Uterus (tissue), 4 donors: Measurements from ENCODE around the gene GPR33. TPM values are rescaled to one million over a fixed set of nuclear protein-coding genes. Genes with fewer than 3 reads are reported as not detected.

ENCODE experiments used
- DNase-seq, 2 donors: peaks; one replicate each; pipeline ENCODE4 v3.0.0-alpha.2; 2019 to 2020
- H3K27ac ChIP-seq, 2 donors: fragments of 200-600 bp; sonication (generic); 1 replicate in 1 of 2; 2 replicates in 1 of 2; pipeline ENCODE4 v1.5.1; 2016 to 2018
- H3K27me3 ChIP-seq, 2 donors: fragments of 200-600 bp; sonication (generic); one replicate each; pipeline ENCODE4 v1.5.1; 2018 to 2019; ENCODE audit warnings: control low read depth in 1 of 2
- H3K36me3 ChIP-seq, 2 donors: fragments of 200-600 bp; sonication (generic); one replicate each; pipeline ENCODE4 v1.5.1; 2019; ENCODE audit warnings: control low read depth in 1 of 2
- H3K4me1 ChIP-seq, 2 donors: fragments of 200-600 bp; sonication (generic); one replicate each; pipeline ENCODE4 v1.5.1; 2018 to 2019; ENCODE audit warnings: control low read depth in 1 of 2
- H3K4me3 ChIP-seq, 2 donors: fragments of 200-600 bp; sonication (generic); 1 replicate in 1 of 2; 2 replicates in 1 of 2; pipeline ENCODE4 v1.5.1; 2018 to 2019; ENCODE audit warnings: mild to moderate bottlenecking in 1 of 2
- H3K9me3 ChIP-seq, 2 donors: fragments of 200-600 bp; sonication (generic); one replicate each; pipeline ENCODE4 v1.5.1; 2019; ENCODE audit warnings: control low read depth in 1 of 2
- CTCF ChIP-seq, 4 experiments: fragments of 200-600 bp in 2 of 4; fragments of 450-650 bp in 2 of 4; sonication (generic) in 2 of 4; IDR thresholded peaks; one replicate each; pipeline ENCODE4 v1.5.1; 2016 to 2019; ENCODE audit warnings: antibody characterized with exemption in 4 of 4, mild to moderate bottlenecking in 2 of 4, moderate library complexity in 1 of 4
- POLR2A ChIP-seq, 2 donors: fragments of 450-650 bp; IDR thresholded peaks; one replicate each; pipeline ENCODE4 v1.6.1; 2016; ENCODE audit warnings: antibody characterized with exemption in 2 of 2, mild to moderate bottlenecking in 1 of 2, moderate library complexity in 1 of 2
- intact Hi-C: fragments of 100-400 bp; cut with DNase I; formaldehyde crosslinking; loops from one replicate; pipeline ENCODE4 v1.15.1; 2023; ENCODE audit warnings: low total_unique reads
- total RNA-seq, 4 donors: library from RNA; depleted of rRNA in 3 of 4; stranded (reverse); fragments of >200 nt in 3 of 4; gene quantifications; one replicate each; pipeline versions ENCODE4 v1.1.0 to v1.2.4, GENCODE V29; 2014 to 2023
- donor health status: DM: yes; HTN: yes; CAD: no.

GPR33 gene
- total RNA-seq, 4 donors from 2014 or later = not detected

- no peak overlapping the region for H3K27ac ChIP-seq
- no peaks in the 10 kb centered on the region for H3K4me1 ChIP-seq
- TF ChIP-seq POLR2A (IDR thresholded peaks at IDR 0.05) (no peak), CTCF (IDR thresholded peaks at IDR 0.05) (no peak)
- intact Hi-C loops = no loop called here
- H3K27me3 ChIP-seq = no peaks in the 10 kb centered on the region
- no peak overlapping the region for H3K4me3 ChIP-seq
- H3K9me3 ChIP-seq = no peaks in the 10 kb centered on the region
- no peaks in the 10 kb centered on the region for H3K36me3 ChIP-seq
- DNase-seq = no peak
Measured at GRCh38 chr14:31527087-31527486, 39.2 kb upstream of the GPR33 start.

GRCh38 chr14:31510855-31511254 lies 23.0 kb upstream of the GPR33 start:
- intact Hi-C loops = no loop called here
- no peak for TF ChIP-seq CTCF (IDR thresholded peaks at IDR 0.05)
- no peak for TF ChIP-seq POLR2A (IDR thresholded peaks at IDR 0.05)

GRCh38 chr14:31510222-31510621 lies 22.4 kb upstream of the GPR33 start:
- Histone ChIP-seq H3K4me3 (no peak overlapping the region), H3K27me3 (no peaks in the 10 kb centered on the region), H3K27ac (no peak overlapping the region), H3K9me3 (no peaks in the 10 kb centered on the region), H3K4me1 (peaks cover 0 to under 1% of the 10 kb centered on the region in 2 donors), H3K36me3 (no peaks in the 10 kb centered on the region)
- intact Hi-C loops = no loop called here
- TF ChIP-seq CTCF (IDR thresholded peaks at IDR 0.05) (peak; percentile 47 to 72 (median 52)), POLR2A (IDR thresholded peaks at IDR 0.05) (no peak)
- DNase-seq = no peak

More at GRCh38 chr14:31510855-31511254, 23.0 kb upstream of the GPR33 start:
- Histone ChIP-seq H3K27ac (no peak overlapping the region), H3K27me3 (no peaks in the 10 kb centered on the region), H3K9me3 (no peaks in the 10 kb centered on the region), H3K4me1 (no peaks in the 10 kb centered on the region), H3K36me3 (no peaks in the 10 kb centered on the region), H3K4me3 (no peak overlapping the region)
- no peak for DNase-seq

- H3K9me3 ChIP-seq = no peaks in the 10 kb centered on the region
- no peaks in the 10 kb centered on the region for H3K27me3 ChIP-seq
- H3K36me3 ChIP-seq = no peaks in the 10 kb centered on the region
- DNase-seq = no peak
- H3K4me3 ChIP-seq = no peak overlapping the region
- H3K4me1 ChIP-seq = peaks cover 0 to 4% of the 10 kb centered on the region in 2 donors
- intact Hi-C loops = loop anchor here (10.0 kb wide), 1 partner anchor 747 kb away; no protein-coding TSS in a partner anchor
- no peak for TF ChIP-seq POLR2A (IDR thresholded peaks at IDR 0.05)
- no peak for TF ChIP-seq CTCF (IDR thresholded peaks at IDR 0.05)
- H3K27ac ChIP-seq = no peak overlapping the region
Measured at GRCh38 chr14:31508135-31508534, 20.3 kb upstream of the GPR33 start.

- Histone ChIP-seq H3K4me3 (no peak overlapping the region), H3K27ac (no peak overlapping the region), H3K4me1 (peaks cover 0 to 4% of the 10 kb centered on the region in 2 donors)
Measured at GRCh38 chr14:31505411-31505810, 17.6 kb upstream of the GPR33 start.

More at GRCh38 chr14:31505411-31505810, 17.6 kb upstream of the GPR33 start:
- DNase-seq = no peak
- Histone ChIP-seq H3K36me3 (no peaks in the 10 kb centered on the region), H3K9me3 (no peaks in the 10 kb centered on the region), H3K27me3 (no peaks in the 10 kb centered on the region)
- TF ChIP-seq POLR2A (IDR thresholded peaks at IDR 0.05) = no peak
- no peak for TF ChIP-seq CTCF (IDR thresholded peaks at IDR 0.05)
- intact Hi-C loops = loop anchor here (10.0 kb wide), 1 partner anchor 749 kb away; no protein-coding TSS in a partner anchor
